Activated CD4-positive, alpha-beta memory T cell treated with anti-CD3 and anti-CD28 coated beads, Interleukin-2, amount 10 ng/mL, durations not matched to agents 7 days and 5 days (primary cell): ENCODE data around the gene H2BK1. TPM values are rescaled to one million over a fixed set of nuclear protein-coding genes. Genes with fewer than 3 reads are reported as not detected.

Source experiments
- CTCF ChIA-PET: fragments of 350-600 bp; sonication (Branson Sonifier 250); formaldehyde crosslinking; loops from one replicate; lab custom pipeline; 2021; ENCODE audit warnings: antibody characterized with exemption, inconsistent platforms; lab: Charles Lee
- POLR2A ChIA-PET: fragments of 350-600 bp; sonication (Branson Sonifier 250); formaldehyde crosslinking; loops from one replicate; lab custom pipeline; 2021; ENCODE audit warnings: antibody characterized with exemption; lab: Charles Lee
- DNase-seq: peaks from one replicate; pipeline ENCODE4 v3.0.0-alpha.2; 2020
- H3K27ac Mint-ChIP-seq: one replicate; pipeline ENCODE4 v1.8.0; 2021; ENCODE audit warnings: mild to moderate bottlenecking, mixed read lengths
- H3K27me3 Mint-ChIP-seq: one replicate; pipeline ENCODE4 v1.8.0; 2021; ENCODE audit warnings: mixed read lengths
- H3K36me3 Mint-ChIP-seq: one replicate; pipeline ENCODE4 v1.8.0; 2021; ENCODE audit warnings: low read depth, mixed read lengths
- H3K4me1 Mint-ChIP-seq: one replicate; pipeline ENCODE4 v1.8.0; 2021; ENCODE audit warnings: mixed read lengths
- H3K4me3 Mint-ChIP-seq: one replicate; pipeline ENCODE4 v1.8.0; 2021; ENCODE audit warnings: mild to moderate bottlenecking, mixed read lengths
- H3K9me3 Mint-ChIP-seq: one replicate; pipeline ENCODE4 v1.8.0; 2021; ENCODE audit warnings: mixed read lengths
- total RNA-seq, 2 experiments: library from RNA; stranded (reverse); gene quantifications; one replicate each; pipeline ENCODE4 v1.2.3, GENCODE V29; 2021

The H2BK1 gene
- total RNA-seq, 2 experiments from 2014 or later, result not detected

DNA sequence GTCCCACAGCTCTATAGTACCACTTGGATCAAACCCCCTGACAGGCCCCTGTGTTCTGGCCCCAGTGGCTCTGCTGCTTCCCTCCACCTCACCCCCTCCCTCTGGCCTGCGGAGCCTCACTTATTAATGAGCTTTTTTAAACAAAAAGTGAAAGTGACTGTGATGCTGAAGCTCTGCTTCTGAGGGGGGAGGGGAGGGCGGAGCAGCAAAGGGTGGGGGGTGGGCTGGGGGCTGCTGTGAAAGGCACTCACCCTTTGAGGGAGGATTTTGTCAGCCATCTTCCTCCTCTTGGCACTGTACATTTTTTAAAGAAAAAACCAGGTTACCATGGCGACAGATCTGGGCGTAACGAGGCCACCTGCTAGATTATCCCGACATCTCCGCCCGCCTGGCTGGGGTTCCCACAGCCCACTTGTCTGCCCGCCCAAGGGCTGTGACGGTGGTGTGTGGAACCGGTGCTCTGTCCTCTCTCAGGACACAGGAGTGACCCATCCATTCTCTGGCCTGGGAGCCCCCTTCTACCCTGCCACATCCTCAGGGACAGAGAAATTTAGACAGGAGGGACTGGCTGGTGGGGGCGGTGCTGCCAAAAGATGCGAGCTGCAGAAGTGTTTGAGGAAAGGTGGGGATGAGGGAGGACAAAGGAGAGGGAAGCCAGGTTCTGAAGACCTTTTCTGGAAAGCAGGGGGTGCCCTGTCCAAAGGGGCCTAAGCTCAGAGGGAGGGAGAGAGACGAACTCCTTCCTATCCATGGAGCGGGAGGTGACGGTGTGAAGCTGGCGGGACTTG is 33.3 kb upstream of the H2BK1 start:
- H3K9me3 Mint-ChIP-seq, result no peaks in the 10 kb centered on the region
- H3K27me3 Mint-ChIP-seq, result peaks cover 34% of the 10 kb centered on the region
- peaks cover 32% of the 10 kb centered on the region for H3K4me1 Mint-ChIP-seq
- peak overlapping the region; percentile 2 for H3K4me3 Mint-ChIP-seq
- POLR2A ChIA-PET, result interaction anchor here (0.5 to 3.4 kb wide), 7 partner anchors 11 to 885 kb away, joined by 3 to 38 read pairs (median 3); partner anchors contain the start of genes ABCF2 and CHPF2
- peak; percentile 43 for DNase-seq
- H3K36me3 Mint-ChIP-seq, result peaks cover 7% of the 10 kb centered on the region
- no peak overlapping the region for H3K27ac Mint-ChIP-seq
- CTCF ChIA-PET, result interaction anchor here (0.8 to 3.7 kb wide), 42 partner anchors 7 to 357 kb away, joined by 3 to 47 read pairs (median 4); partner anchors contain the start of genes ABCF2, CHPF2 and GBX1

DNA sequence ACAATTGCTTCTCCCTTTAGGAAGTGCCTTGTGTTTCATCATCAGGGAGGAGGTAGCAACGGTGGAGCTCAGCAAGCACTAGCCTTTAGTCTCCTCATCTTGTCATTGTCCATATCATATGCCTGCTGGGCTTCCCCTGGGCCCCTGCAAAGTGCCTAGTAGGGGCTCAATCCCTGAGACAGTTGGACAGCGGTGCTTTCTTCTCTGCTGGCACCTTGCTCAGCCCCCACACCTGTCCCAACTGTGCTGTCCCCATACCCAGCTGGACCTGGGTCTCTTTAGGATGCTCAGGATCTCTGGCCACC is 32.7 kb upstream of the H2BK1 start:
- Mint-ChIP-seq H3K9me3 (no peaks in the 10 kb centered on the region), H3K27ac (no peak overlapping the region), H3K36me3 (peaks cover 7% of the 10 kb centered on the region), H3K27me3 (peaks cover 30% of the 10 kb centered on the region), H3K4me3 (peak overlapping the region; percentile 2), H3K4me1 (peaks cover 29% of the 10 kb centered on the region)
- ChIA-PET CTCF (interaction anchor here (0.8 to 3.7 kb wide), 13 partner anchors 9 to 229 kb away, joined by 3 to 47 read pairs (median 8); partner anchors contain the start of genes ABCF2, CHPF2 and GBX1), POLR2A (interaction anchor here (0.5 to 3.4 kb wide), 6 partner anchors 10 to 896 kb away, joined by 3 to 38 read pairs (median 3); partner anchors contain the start of genes ABCF2 and CHPF2)
- DNase-seq, result no peak

DNA sequence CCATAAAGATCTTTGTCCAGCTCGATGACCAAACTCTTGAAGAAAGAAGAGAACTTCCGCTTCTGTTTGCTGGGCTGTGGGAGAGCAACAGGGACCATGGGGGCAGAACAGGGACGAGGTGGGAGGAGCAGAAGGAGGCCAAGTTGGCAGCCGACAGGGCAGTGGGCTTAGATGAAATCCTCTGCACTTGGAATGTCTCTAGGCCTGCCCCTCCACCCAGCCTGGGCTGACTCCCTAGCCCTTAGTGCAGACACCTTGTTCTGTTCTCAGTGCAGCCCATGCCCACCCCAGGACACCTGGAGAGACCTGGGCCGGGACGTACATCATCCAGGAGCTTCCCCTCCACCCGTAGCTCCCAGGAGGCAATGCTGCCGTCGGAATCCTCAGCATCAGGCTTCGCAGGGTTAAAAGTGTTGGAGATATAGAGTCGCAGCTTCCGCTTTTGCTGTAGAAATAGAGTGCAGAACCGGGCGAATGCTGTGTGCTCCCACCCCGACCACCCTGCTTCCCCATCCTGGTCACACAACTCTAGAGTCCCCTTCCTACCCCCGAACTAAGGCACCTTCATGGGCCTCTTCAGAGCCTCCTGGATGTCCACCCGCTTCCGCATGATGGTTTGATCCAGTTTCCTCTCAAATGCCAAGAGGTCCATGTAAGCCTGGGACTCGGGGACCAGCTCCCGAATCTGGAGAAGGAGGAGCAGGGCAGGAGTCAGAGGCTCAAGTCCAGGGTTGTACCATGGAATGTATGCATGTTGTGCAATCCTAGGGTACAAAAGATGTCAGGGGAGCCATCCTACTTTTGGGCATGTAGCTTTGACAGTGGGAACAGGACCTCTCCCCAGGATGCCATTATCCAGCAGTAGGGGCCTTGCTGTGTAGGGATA is 32.1 kb upstream of the H2BK1 start:
- ChIA-PET POLR2A (interaction anchor here (0.6 to 3.4 kb wide), 4 partner anchors 10 to 895 kb away, joined by 3 to 38 read pairs (median 11); partner anchors contain the start of genes ABCF2 and CHPF2), CTCF (interaction anchor here (0.8 to 3.7 kb wide), 12 partner anchors 9 to 118 kb away, joined by 3 to 47 read pairs (median 10); partner anchors contain the start of genes ABCF2, CHPF2 and GBX1)
- H3K27ac Mint-ChIP-seq, result no peak overlapping the region
- peaks cover 27% of the 10 kb centered on the region for H3K4me1 Mint-ChIP-seq
- peaks cover 25% of the 10 kb centered on the region for H3K27me3 Mint-ChIP-seq
- no peaks in the 10 kb centered on the region for H3K9me3 Mint-ChIP-seq
- H3K4me3 Mint-ChIP-seq, result no peak overlapping the region
- no peak for DNase-seq
- H3K36me3 Mint-ChIP-seq, result peaks cover 7% of the 10 kb centered on the region

DNA sequence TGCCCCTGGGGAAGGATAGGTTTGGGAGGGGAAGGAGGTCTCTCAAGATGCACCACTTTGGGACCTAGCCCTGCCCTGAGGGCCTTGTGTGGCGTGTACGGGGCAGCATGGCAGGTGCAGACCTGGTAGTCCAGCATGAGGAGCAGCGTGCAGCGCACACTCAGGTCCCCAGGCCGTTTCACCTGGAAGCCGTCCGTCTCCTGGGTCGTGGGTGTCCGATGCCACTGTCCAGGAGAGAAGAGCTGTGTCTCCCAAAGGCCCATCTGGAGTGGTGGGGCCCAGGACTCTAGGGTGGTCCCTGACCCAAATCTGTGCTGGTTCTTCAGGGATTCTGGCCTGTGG is 31.4 kb upstream of the H2BK1 start:
- ChIA-PET POLR2A (interaction anchor here (3.4 kb wide), 1 partner anchor 9 kb away, joined by 38 read pairs; the partner anchor contains the start of gene CHPF2), CTCF (interaction anchor here (3.7 kb wide), 1 partner anchor 8 kb away, joined by 46 read pairs; the partner anchor contains the start of gene CHPF2)

DNA sequence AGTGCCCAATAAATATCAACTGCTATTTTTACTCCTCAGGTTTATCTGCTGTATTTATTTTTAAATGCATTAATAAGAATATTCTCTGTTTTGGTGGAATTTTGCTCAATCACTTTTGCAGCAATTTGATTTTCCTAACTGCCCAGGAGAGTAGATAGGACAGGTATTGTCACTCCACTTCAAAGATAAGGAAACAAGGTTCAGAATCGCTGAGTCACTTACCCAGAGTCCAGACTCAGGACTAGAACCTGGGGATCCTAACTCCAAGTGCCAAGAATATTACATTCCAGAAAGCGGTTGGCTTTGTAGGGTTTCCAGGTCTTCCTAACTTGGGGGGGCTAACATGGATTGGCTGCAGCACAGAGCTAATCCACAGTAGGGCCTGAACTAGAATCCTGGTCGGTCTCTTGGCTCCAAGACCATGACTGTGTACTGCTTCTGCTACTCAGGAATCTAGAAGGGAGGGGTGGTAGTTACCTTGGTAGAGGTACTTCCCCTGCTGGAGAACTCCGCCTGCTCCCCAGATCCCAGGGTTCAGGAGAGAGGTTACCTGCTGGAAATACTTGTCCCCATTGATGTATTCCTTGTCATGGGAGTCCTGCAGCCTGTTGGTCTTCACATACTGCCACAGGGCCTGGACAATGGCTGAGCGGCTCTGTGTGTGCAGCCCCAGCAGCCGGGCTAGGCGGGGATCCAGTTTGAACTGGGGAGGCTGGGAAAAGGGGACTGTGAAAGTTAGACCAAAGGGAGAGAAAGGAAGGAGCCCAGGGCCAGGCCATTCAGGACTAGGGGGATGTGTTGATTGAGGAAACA is 30.9 kb upstream of the H2BK1 start:
- ChIA-PET CTCF (no interaction called here), POLR2A (interaction anchor here (3.4 kb wide), 1 partner anchor 8 kb away, joined by 38 read pairs; the partner anchor contains the start of gene CHPF2)
- Mint-ChIP-seq H3K36me3 (peaks cover 16% of the 10 kb centered on the region), H3K4me3 (no peak overlapping the region), H3K27ac (no peak overlapping the region), H3K27me3 (peaks cover 12% of the 10 kb centered on the region), H3K4me1 (peaks cover 28% of the 10 kb centered on the region), H3K9me3 (no peaks in the 10 kb centered on the region)
- DNase-seq, result no peak

More for the DNA sequence above, 31.4 kb upstream of the H2BK1 start:
- Mint-ChIP-seq H3K36me3 (peaks cover 10% of the 10 kb centered on the region), H3K27ac (no peak overlapping the region), H3K4me3 (no peak overlapping the region), H3K9me3 (no peaks in the 10 kb centered on the region), H3K4me1 (peaks cover 28% of the 10 kb centered on the region), H3K27me3 (peaks cover 18% of the 10 kb centered on the region)
- DNase-seq, result no peak

DNA sequence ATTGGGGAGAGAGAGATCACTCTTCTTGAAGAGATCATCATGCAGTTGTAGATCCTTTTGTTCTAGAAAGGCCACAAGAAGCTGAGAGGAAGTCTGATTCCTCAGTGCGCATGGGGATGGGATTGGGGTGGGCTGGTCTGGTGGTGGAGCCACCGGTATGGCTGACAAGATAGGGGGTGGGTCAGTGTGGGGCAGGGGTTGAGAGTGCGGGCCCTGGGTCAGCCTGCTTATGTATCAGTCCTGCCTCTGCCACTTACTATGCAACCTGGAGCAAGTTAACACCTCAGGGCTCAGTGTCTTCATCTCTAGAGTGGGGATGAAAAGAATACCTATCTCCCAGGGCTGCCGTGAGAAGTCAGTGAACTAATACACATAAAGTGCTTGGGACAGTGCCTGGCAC is 30.2 kb upstream of the H2BK1 start:
- CTCF ChIA-PET, result interaction anchor here (0.7 to 1.4 kb wide), 2 partner anchors 13 to 71 kb away, joined by 4 read pairs; partner anchors contain the start of gene ABCF2

DNA sequence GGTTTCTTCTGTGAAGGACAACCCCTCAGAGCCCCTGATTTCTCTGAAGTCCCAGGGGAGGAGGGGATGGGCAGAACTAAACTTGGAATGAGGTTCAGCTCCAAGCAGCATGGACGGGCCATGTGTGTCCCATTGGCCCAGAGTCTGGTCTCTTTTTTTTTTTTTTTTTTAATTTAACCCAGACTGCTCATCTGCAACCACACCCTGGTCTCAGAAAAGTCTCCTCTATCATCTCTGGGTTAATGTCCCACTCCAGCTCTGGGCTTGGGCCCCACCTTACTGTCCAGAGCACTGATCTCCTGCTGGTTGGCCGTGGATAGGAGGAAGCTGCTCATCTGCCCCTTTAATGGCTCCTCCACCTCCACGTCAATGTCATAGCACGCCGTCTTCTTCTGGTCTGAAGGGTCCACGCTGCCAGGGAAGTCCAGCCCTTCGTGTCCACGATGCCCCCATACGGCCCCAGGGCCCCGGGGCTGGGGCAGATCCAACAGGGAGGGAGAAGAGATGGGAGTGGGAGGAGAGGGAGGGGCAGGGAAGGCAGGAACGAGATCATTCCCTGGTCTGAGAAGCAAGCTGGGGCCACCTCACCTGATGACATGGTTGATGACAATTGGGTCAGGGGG is 29.7 kb upstream of the H2BK1 start:
- no peak for DNase-seq
- no peaks in the 10 kb centered on the region for H3K9me3 Mint-ChIP-seq
- H3K27ac Mint-ChIP-seq, result no peak overlapping the region
- no peak overlapping the region for H3K4me3 Mint-ChIP-seq
- H3K27me3 Mint-ChIP-seq, result peaks cover 6% of the 10 kb centered on the region
- H3K36me3 Mint-ChIP-seq, result peaks cover 19% of the 10 kb centered on the region
- H3K4me1 Mint-ChIP-seq, result peaks cover 27% of the 10 kb centered on the region
- ChIA-PET POLR2A (no interaction called here), CTCF (interaction anchor here (0.7 to 1.4 kb wide), 2 partner anchors 13 to 72 kb away, joined by 4 read pairs; partner anchors contain the start of gene ABCF2)

More for the DNA sequence above, 30.2 kb upstream of the H2BK1 start:
- H3K9me3 Mint-ChIP-seq, result no peaks in the 10 kb centered on the region
- H3K4me3 Mint-ChIP-seq, result no peak overlapping the region
- no peak overlapping the region for H3K27ac Mint-ChIP-seq
- DNase-seq, result no peak
- POLR2A ChIA-PET, result no interaction called here
- H3K27me3 Mint-ChIP-seq, result peaks cover 8% of the 10 kb centered on the region
- H3K36me3 Mint-ChIP-seq, result peaks cover 17% of the 10 kb centered on the region
- H3K4me1 Mint-ChIP-seq, result peaks cover 26% of the 10 kb centered on the region

DNA sequence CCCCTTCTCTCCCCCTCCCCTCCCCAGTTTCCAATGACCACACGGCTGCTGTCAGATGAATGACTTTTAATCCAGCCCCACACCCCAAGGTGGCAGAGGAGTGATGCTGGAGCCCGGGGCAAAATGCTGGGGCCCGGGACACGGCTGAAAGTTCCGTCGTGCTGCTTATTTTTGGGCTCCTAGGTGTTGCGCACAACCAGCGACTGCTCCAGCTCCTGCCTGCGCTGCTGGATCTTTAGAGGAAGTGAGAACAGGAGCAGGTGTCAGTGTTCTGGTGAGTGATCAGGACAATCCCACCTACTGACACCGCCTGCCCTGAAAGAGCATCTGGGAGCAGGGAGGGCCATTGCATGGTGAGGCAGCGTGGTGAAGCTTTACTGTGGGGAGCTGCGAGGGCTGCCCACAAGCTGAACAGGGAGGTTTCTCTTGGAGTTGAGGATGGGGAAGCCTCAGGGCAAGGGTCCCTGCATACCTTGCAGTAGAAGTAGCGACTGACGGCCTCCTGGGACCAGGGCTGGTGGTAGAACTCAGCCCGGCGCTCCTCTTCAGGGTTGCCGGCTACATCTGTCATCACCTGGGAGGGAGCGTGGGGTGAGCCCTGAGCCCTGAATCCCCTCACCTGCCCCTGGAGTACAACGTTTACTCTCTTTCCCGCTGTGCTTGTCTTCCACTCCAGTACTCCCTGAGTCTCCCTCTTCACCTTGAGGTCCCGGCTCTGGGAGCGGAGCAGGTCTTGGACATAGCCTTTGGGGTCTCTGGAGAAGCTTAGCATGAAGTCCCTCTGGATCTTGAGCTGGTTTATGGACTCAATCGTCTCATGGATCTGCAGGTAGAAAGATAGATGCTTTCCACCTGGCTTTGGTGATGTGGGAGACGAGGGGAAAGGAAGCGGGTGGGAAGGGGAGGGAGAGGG is 28.9 kb upstream of the H2BK1 start:
- no peak for DNase-seq
- Mint-ChIP-seq H3K9me3 (no peaks in the 10 kb centered on the region), H3K4me1 (peaks cover 27% of the 10 kb centered on the region), H3K4me3 (no peak overlapping the region), H3K27ac (no peak overlapping the region), H3K36me3 (peaks cover 25% of the 10 kb centered on the region), H3K27me3 (no peaks in the 10 kb centered on the region)
- CTCF ChIA-PET, result interaction anchor here (1.4 kb wide), 1 partner anchor 12 kb away, joined by 4 read pairs; the partner anchor contains the start of gene ABCF2
- POLR2A ChIA-PET, result no interaction called here

DNA sequence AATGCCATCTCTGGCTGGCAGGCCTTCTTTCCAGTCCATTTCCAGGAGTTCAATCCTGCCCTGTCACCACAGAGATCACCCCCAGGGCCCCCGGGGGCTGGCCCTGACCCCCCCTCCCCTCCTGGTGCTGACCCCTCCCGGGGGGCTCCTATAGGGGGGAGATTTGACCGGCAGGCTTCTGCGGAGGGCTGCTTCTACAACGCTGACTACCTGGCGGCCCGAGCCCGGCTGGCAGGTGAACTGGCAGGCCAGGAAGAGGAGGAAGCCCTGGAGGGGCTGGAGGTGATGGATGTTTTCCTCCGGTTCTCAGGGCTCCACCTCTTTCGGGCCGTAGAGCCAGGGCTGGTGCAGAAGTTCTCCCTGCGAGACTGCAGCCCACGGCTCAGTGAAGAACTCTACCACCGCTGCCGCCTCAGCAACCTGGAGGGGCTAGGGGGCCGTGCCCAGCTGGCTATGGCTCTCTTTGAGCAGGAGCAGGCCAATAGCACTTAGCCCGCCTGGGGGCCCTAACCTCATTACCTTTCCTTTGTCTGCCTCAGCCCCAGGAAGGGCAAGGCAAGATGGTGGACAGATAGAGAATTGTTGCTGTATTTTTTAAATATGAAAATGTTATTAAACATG is 28.0 kb upstream of the H2BK1 start:
- no peak overlapping the region for H3K27ac Mint-ChIP-seq
- H3K36me3 Mint-ChIP-seq, result peaks cover 31% of the 10 kb centered on the region
- H3K4me1 Mint-ChIP-seq, result peaks cover 27% of the 10 kb centered on the region
- no peak overlapping the region for H3K4me3 Mint-ChIP-seq
- no peak for DNase-seq
- H3K27me3 Mint-ChIP-seq, result no peaks in the 10 kb centered on the region
- POLR2A ChIA-PET, result interaction anchor here (2.7 kb wide), 1 partner anchor 11 kb away, joined by 12 read pairs; the partner anchor contains the start of gene ABCF2
- no peaks in the 10 kb centered on the region for H3K9me3 Mint-ChIP-seq
- CTCF ChIA-PET, result no interaction called here
